Chondrocyte (in vitro differentiated cells): ENCODE data around the gene MSANTD1. TPM values are rescaled to one million over a fixed set of nuclear protein-coding genes. Genes with fewer than 3 reads are reported as not detected.
A peak's percentile ranks its signal among the peaks of the same experiment; 100 is the strongest.

Experiments
- DNase-seq: peaks from one replicate; pipeline ENCODE4 v3.0.0; 2021; ENCODE audit warnings: mixed read lengths, low spot score
- H3K27ac Mint-ChIP-seq: one replicate; pipeline ENCODE4 v1.8.0; 2021; ENCODE audit warnings: mild to moderate bottlenecking, moderate library complexity, mixed read lengths; ENCODE audit not compliant: unreplicated experiment
- H3K27me3 Mint-ChIP-seq: 2 replicates; pipeline ENCODE4 v1.8.0; 2021; ENCODE audit warnings: low read depth, mixed read lengths
- H3K36me3 Mint-ChIP-seq: 2 replicates; pipeline ENCODE4 v1.8.0; 2021; ENCODE audit warnings: low read depth, mixed read lengths
- H3K4me1 Mint-ChIP-seq: 2 replicates; pipeline ENCODE4 v1.8.0; 2021; ENCODE audit warnings: low read depth, mild to moderate bottlenecking, mixed read lengths
- H3K4me3 Mint-ChIP-seq: one replicate; pipeline ENCODE4 v1.8.0; 2021; ENCODE audit warnings: mild to moderate bottlenecking, moderate library complexity, mixed read lengths; ENCODE audit not compliant: unreplicated experiment
- H3K9me3 Mint-ChIP-seq: 2 replicates; pipeline ENCODE4 v1.8.0; 2021; ENCODE audit warnings: low read depth, mixed read lengths
- CTCF ChIP-seq: fragments of 200-600 bp; sonication (generic); IDR thresholded peaks from 2 replicates; pipeline ENCODE4 v1.5.0; 2021; ENCODE audit warnings: antibody characterized with exemption, mild to moderate bottlenecking, moderate library complexity
- total RNA-seq: library from RNA; stranded (reverse); gene quantifications from 3 replicates; pipeline ENCODE4 v1.2.1, GENCODE V29; 2021

MSANTD1 gene
- total RNA-seq, 1 donor from 2014 or later: 0.55 TPM

GRCh38 chr4:3208826-3209225 lies 40.1 kb upstream of the MSANTD1 start:
- Mint-ChIP-seq H3K36me3 (peaks cover 31% of the 10 kb centered on the region), H3K9me3 (no peaks in the 10 kb centered on the region), H3K4me3 (no peak overlapping the region), H3K27me3 (no peaks in the 10 kb centered on the region), H3K4me1 (peaks cover 3% of the 10 kb centered on the region), H3K27ac (no peak overlapping the region)
- TF ChIP-seq CTCF: no peak
- DNase-seq: peak; percentile 56

- no peaks in the 10 kb centered on the region for H3K4me1 Mint-ChIP-seq
- H3K9me3 Mint-ChIP-seq: no peaks in the 10 kb centered on the region
- no peak for TF ChIP-seq CTCF
- no peaks in the 10 kb centered on the region for H3K27me3 Mint-ChIP-seq
- no peak overlapping the region for H3K4me3 Mint-ChIP-seq
- peak; percentile 59 for DNase-seq
- H3K36me3 Mint-ChIP-seq: peaks cover 37% of the 10 kb centered on the region
- H3K27ac Mint-ChIP-seq: no peak overlapping the region
These were observed 39.2 kb upstream of the MSANTD1 start for GRCh38 chr4:3209551-3210325.

- no peak overlapping the region for H3K27ac Mint-ChIP-seq
- no peaks in the 10 kb centered on the region for H3K9me3 Mint-ChIP-seq
- no peak for TF ChIP-seq CTCF
- peak; percentile 65 for DNase-seq
- H3K36me3 Mint-ChIP-seq: peaks cover 40% of the 10 kb centered on the region
- no peaks in the 10 kb centered on the region for H3K27me3 Mint-ChIP-seq
- H3K4me3 Mint-ChIP-seq: no peak overlapping the region
- no peaks in the 10 kb centered on the region for H3K4me1 Mint-ChIP-seq
These were observed 38.5 kb upstream of the MSANTD1 start for GRCh38 chr4:3210467-3210866.

GRCh38 chr4:3211866-3212265 lies 37.1 kb upstream of the MSANTD1 start:
- DNase-seq: peak; percentile 15
- Mint-ChIP-seq H3K9me3 (no peaks in the 10 kb centered on the region), H3K36me3 (peaks cover 42% of the 10 kb centered on the region), H3K4me1 (no peaks in the 10 kb centered on the region), H3K27ac (no peak overlapping the region), H3K4me3 (no peak overlapping the region), H3K27me3 (no peaks in the 10 kb centered on the region)
- no peak for TF ChIP-seq CTCF

- Mint-ChIP-seq H3K9me3 (no peaks in the 10 kb centered on the region), H3K27ac (no peak overlapping the region), H3K36me3 (peaks cover 44% of the 10 kb centered on the region), H3K4me1 (no peaks in the 10 kb centered on the region), H3K27me3 (no peaks in the 10 kb centered on the region), H3K4me3 (no peak overlapping the region)
- DNase-seq: peak; percentile 56
- TF ChIP-seq CTCF: no peak
These were observed 36.4 kb upstream of the MSANTD1 start for GRCh38 chr4:3212391-3213105.
